GM12874 (cell line): ENCODE measurements around the gene PIGP.

ENCODE experiments used
- TF ChIP-seq, protein P1 (sequence below): IDR thresholded peaks from 2 replicates; pipeline ENCODE4 v1.5.1; 2011; ENCODE audit warnings: low read depth, mild to moderate bottlenecking, control low read depth, low read length, moderate library complexity; ENCODE audit not compliant: insufficient read depth

PIGP gene

GRCh38 chr21:37032877-37033471 is 39.9 kb downstream of the PIGP start:
- TF ChIP-seq, protein P1, sequence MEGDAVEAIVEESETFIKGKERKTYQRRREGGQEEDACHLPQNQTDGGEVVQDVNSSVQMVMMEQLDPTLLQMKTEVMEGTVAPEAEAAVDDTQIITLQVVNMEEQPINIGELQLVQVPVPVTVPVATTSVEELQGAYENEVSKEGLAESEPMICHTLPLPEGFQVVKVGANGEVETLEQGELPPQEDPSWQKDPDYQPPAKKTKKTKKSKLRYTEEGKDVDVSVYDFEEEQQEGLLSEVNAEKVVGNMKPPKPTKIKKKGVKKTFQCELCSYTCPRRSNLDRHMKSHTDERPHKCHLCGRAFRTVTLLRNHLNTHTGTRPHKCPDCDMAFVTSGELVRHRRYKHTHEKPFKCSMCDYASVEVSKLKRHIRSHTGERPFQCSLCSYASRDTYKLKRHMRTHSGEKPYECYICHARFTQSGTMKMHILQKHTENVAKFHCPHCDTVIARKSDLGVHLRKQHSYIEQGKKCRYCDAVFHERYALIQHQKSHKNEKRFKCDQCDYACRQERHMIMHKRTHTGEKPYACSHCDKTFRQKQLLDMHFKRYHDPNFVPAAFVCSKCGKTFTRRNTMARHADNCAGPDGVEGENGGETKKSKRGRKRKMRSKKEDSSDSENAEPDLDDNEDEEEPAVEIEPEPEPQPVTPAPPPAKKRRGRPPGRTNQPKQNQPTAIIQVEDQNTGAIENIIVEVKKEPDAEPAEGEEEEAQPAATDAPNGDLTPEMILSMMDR, result no peak

DNA sequence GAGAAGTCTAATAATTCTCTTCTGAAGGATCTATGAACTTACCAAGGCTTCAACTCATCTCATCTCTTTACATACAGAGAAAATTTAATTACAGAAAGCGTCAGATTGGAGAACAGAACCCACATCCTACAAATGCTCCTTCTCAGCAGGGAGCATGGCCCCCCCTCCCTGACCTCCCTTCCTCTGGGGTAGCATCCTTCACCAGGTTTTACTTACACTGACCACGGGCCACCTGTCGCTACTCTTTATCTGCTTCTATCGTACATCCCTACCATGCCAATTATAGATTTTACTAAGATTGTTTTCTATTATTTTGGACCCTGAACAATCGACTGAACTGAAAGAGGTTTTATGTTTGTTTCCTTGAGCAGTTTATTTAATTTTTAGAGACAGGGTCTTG is 40.6 kb downstream of the PIGP start:
- TF ChIP-seq, protein P1, result no peak

- TF ChIP-seq, protein P1, result no peak
These were observed 42.0 kb downstream of the PIGP start for GRCh38 chr21:37030864-37031263.

DNA sequence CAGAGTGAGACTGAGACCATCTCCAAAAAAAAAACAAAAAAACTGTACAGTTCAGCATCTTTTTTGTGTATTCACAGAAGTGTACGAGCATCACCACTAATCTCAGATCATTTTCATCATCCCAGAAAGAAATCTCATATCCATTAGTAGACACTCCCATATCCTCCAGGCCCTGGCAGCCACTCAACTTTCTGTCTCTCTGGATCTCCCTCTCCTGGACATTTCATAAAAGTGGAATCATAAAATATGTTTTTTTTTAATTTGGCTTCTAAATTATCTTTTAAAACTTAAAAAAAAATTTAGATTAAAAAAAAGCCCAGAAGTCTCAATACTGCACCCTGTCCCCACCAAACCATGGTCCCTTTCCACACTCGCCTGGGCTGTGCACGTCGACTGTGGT is 44.3 kb downstream of the PIGP start:
- TF ChIP-seq, protein P1, result no peak

GRCh38 chr21:37026499-37026898 is 46.4 kb downstream of the PIGP start:
- TF ChIP-seq, protein P1, result no peak

DNA sequence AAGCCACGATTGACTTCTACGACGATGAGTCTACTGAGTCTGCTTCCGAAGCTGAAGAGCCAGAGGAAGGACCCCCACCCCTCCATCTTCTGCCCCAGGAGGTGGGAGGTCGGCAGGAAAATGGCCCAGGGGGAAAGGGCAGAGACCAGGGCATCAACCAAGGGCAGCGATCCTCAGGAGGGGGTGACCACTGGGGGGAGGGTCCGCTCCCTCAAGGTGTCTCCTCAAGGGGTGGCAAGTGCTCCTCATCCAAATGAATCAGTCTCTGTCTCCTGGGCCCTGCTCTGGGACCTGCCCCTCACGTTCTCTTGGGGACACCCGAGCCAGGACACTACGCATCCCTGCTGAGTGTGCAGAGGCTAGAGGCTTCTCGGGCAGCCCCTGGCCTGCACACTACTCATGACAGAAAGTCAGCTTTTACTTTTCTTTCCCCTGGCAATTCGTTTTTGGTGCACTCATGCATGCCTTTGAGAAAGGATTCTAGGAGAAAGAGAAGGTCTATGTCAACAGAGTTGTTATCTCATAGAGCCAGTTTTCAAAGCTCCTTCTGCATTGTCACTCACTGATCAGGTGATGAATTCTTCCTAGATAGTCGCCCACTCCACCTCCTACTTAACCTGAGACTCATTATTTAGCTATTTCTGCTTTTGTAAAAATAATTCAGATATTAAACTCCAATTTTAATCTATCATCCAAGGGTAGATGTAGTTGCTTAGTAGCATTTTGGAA is 54.8 kb downstream of the PIGP start:
- TF ChIP-seq, protein P1, result no peak
